Measurements from ENCODE around the gene EYS. TPM values are rescaled to one million over a fixed set of nuclear protein-coding genes. Genes with fewer than 3 reads are reported as not detected.

Gene EYS
- total RNA-seq, 3 donors from 2014 or later, result 1.3 to 2.9 TPM; not detected in 1

GRCh38 chr6:64415926-64416325 is 1291.1 kb downstream of the EYS start:
- Histone ChIP-seq H3K36me3 (no peaks in the 10 kb centered on the region), H3K27me3 (no peaks in the 10 kb centered on the region), H3K9me3 (peaks cover 0 to 4% of the 10 kb centered on the region in 2 donors), H3K4me1 (no peaks in the 10 kb centered on the region), H3K27ac (no peak overlapping the region), H3K4me3 (no peak overlapping the region)
- no peak for DNase-seq (ENCODE audit: low spot score in 2 of 2)
- intact Hi-C loops (cut with DNase I; ENCODE audit: low total_unique reads), result no loop called here
- TF ChIP-seq POLR2A (IDR thresholded peaks at IDR 0.05), result no peak
- no peak for TF ChIP-seq CTCF (IDR thresholded peaks at IDR 0.05)
- TF ChIP-seq POLR2AphosphoS5 (IDR thresholded peaks at IDR 0.05), result no peak

- no peak overlapping the region for H3K27ac ChIP-seq
- H3K4me1 ChIP-seq, result no peaks in the 10 kb centered on the region
- H3K27me3 ChIP-seq, result no peaks in the 10 kb centered on the region
- TF ChIP-seq CTCF (IDR thresholded peaks at IDR 0.05) (no peak), POLR2A (IDR thresholded peaks at IDR 0.05) (no peak), POLR2AphosphoS5 (IDR thresholded peaks at IDR 0.05) (no peak)
- H3K9me3 ChIP-seq, result no peaks in the 10 kb centered on the region
- intact Hi-C loops (cut with DNase I; ENCODE audit: low total_unique reads), result no loop called here
- H3K36me3 ChIP-seq, result no peaks in the 10 kb centered on the region
- DNase-seq (ENCODE audit: low spot score in 2 of 2), result no peak
- H3K4me3 ChIP-seq, result no peak overlapping the region
Measured at GRCh38 chr6:64411226-64411625, 1295.8 kb downstream of the EYS start.

- no peak for DNase-seq (ENCODE audit: low spot score in 2 of 2)
- TF ChIP-seq POLR2A (IDR thresholded peaks at IDR 0.05), result no peak
- intact Hi-C loops (cut with DNase I; ENCODE audit: low total_unique reads), result no loop called here
Measured at GRCh38 chr6:64409948-64410347, 1297.1 kb downstream of the EYS start.

GRCh38 chr6:64404396-64404795 is 1302.6 kb downstream of the EYS start:
- Histone ChIP-seq H3K4me3 (no peak overlapping the region), H3K9me3 (no peaks in the 10 kb centered on the region), H3K27me3 (no peaks in the 10 kb centered on the region), H3K36me3 (no peaks in the 10 kb centered on the region), H3K4me1 (no peaks in the 10 kb centered on the region), H3K27ac (no peak overlapping the region)
- DNase-seq (ENCODE audit: low spot score in 2 of 2), result no peak
- intact Hi-C loops (cut with DNase I; ENCODE audit: low total_unique reads), result no loop called here
- TF ChIP-seq POLR2A (IDR thresholded peaks at IDR 0.05), result no peak
- no peak for TF ChIP-seq POLR2AphosphoS5 (IDR thresholded peaks at IDR 0.05)
- TF ChIP-seq CTCF (IDR thresholded peaks at IDR 0.05), result no peak

More at GRCh38 chr6:64409948-64410347, 1297.1 kb downstream of the EYS start:
- Histone ChIP-seq H3K9me3 (no peaks in the 10 kb centered on the region), H3K36me3 (no peaks in the 10 kb centered on the region), H3K4me1 (no peaks in the 10 kb centered on the region), H3K4me3 (no peak overlapping the region), H3K27me3 (no peaks in the 10 kb centered on the region), H3K27ac (no peak overlapping the region)

GRCh38 chr6:64383277-64383676 is 1323.7 kb downstream of the EYS start:
- no peaks in the 10 kb centered on the region for H3K36me3 ChIP-seq
- no peak for TF ChIP-seq POLR2A (IDR thresholded peaks at IDR 0.05)
- TF ChIP-seq POLR2AphosphoS5 (IDR thresholded peaks at IDR 0.05), result no peak
- no peak for TF ChIP-seq CTCF (IDR thresholded peaks at IDR 0.05)
- no peak for DNase-seq (ENCODE audit: low spot score in 2 of 2)
- H3K9me3 ChIP-seq, result no peaks in the 10 kb centered on the region
- H3K4me1 ChIP-seq, result no peaks in the 10 kb centered on the region
- H3K27ac ChIP-seq, result no peak overlapping the region
- H3K4me3 ChIP-seq, result no peak overlapping the region
- intact Hi-C loops (cut with DNase I; ENCODE audit: low total_unique reads), result no loop called here
- H3K27me3 ChIP-seq, result no peaks in the 10 kb centered on the region

- Histone ChIP-seq H3K4me1 (no peaks in the 10 kb centered on the region), H3K27me3 (no peaks in the 10 kb centered on the region), H3K9me3 (no peaks in the 10 kb centered on the region), H3K36me3 (no peaks in the 10 kb centered on the region), H3K4me3 (no peak overlapping the region), H3K27ac (no peak overlapping the region)
- TF ChIP-seq POLR2A (IDR thresholded peaks at IDR 0.05) (no peak), POLR2AphosphoS5 (IDR thresholded peaks at IDR 0.05) (no peak), CTCF (IDR thresholded peaks at IDR 0.05) (no peak)
- intact Hi-C loops (cut with DNase I; ENCODE audit: low total_unique reads), result no loop called here
- no peak for DNase-seq (ENCODE audit: low spot score in 2 of 2)
Measured at GRCh38 chr6:64376394-64376793, 1330.6 kb downstream of the EYS start.

All from breast epithelium (tissue), 4 donors.